Stimulated activated CD8-positive, alpha-beta memory T cell treated with anti-CD3 and anti-CD28 coated beads, Interleukin-7, amount 100 ng/mL, for 1 hour (primary cell): ENCODE measurements around the gene LPP.

Experiments used
- DNase-seq, 2 donors: peaks; one replicate each; pipeline ENCODE4 v3.0.0-alpha.2; 2020; ENCODE audit warnings: low read depth in 2 of 2

The LPP gene

DNA sequence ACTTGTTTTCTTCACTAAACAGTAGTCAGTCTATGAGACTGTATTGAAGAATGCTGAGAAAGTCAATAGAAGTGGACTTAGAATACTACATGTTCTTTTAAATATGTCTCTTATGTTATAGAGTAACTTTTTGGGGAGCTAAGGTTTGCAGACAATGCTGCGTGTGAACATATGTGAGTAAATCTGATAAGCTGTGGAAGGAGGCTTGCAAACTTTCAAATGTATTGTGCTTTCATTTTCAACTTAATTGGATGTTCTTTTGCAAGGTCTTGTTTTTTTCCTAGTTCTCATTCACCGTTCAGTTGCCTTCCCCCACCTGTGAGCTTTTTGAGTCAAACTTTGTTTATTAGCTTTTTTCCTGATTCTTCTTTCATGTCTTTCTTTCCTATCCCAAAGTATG lies 176.2 kb downstream of the LPP start:
- DNase-seq = no peak

DNA sequence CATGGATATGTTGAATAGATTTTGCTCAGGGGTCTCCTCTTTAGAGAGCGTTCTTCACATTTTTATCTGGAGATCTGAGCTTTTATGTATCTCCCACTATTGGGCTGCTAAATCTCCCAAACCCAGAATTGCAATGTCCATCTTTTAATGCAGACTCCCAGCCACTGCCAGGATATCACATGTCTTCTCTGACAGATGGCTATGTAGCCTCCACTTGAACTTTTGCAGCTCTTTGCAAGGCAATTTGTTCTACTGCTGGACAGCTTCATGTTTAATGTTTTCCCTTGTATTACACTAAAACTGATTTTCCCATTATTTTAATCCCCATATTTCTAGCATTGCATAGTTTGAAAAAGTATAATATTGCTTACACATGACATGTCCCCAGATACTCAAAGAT lies 177.2 kb downstream of the LPP start:
- DNase-seq = no peak

DNA sequence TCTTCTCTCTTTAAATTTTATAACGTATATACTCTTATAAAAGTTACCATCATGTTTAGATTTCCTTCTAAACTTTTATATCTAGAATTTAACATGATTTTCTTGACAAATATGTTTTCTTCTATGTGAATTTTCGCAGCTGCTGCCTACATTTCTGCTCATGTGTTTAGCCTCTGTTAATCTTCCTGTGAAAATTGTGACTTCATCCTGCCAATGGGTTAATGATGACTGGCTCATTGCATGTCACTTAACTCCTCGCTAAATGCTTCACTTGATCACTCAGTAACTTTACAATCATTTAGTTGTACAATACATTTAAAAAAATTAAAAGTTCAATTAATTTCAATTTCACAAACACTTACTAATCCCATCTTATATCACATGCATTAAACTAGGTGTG lies 178.1 kb downstream of the LPP start:
- DNase-seq = no peak

DNA sequence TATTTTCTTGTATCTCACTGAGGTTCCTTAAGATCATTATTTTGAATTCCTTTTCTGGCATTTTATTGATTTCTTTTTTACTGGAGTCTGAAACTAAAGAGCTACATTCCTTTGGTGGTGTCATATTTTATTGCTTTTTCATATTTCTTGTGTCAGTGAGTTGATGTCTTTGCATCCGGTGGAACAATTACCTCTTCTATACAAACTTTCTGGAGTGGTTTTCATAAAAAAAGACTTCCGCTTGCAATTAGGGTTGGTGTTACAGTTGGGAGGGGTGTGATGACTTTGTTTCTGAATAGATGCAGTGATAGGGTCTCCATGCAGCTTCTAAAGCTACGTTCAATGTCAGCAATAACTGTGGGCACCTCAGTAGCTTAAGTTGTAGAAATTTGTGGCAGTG lies 181.7 kb downstream of the LPP start:
- no peak for DNase-seq

DNA sequence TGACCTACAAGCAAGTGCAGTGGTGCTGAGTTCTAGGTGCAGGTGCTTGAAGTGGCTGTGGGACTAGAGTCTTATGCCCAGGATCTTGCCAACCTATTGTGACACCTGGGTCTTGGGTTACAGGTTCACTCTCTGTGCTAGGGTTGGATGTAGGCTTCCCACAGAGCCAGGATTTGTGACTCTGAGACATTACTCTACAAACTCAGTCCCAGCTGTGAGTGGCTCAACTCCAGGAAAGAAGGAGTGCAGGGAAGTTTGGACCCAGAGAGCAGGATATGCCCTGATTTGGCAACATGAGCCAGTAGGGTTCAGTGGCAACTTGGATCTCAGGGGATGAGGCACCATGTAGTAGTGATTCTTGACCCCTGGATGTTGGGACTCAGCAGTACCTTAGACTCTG lies 182.2 kb downstream of the LPP start:
- DNase-seq = no peak

DNA sequence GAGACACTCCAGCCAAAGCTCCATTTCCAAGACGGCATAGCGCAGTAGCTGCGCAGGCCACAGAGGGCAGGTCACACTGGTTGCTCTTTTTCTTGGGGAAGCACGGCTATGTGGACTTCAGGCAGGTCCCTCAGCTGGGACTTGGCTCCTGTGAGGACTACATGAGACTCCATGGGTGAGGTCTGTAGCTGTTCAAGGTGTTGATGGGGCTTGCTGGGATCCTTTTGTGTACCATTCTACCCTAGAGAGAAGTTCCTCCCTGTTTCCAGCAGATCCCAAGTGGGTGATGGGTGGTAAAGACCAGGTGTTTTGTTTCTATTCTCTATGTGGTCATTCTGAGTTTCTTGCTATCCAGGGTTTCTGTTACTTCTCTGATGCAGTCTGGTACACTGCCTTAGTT lies 183.3 kb downstream of the LPP start:
- no peak for DNase-seq

DNA sequence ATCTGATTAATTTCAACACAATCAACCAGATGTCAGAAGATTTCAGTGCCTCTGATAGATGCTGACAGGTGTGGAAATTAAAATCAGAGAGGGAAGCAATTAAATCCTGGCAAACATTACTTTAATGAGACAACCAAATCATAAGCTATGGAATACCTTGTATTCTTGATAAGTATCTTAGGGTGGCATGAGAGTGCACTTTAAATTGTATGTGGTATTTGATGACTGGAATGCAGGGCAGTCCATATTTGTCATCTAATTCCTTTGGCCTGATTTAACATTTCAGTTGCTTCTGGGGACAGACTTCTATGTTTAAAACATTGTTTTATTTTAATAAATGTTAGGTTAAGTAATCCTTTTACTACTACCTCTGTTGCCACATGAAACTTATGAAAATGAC lies 184.1 kb downstream of the LPP start:
- no peak for DNase-seq

DNA sequence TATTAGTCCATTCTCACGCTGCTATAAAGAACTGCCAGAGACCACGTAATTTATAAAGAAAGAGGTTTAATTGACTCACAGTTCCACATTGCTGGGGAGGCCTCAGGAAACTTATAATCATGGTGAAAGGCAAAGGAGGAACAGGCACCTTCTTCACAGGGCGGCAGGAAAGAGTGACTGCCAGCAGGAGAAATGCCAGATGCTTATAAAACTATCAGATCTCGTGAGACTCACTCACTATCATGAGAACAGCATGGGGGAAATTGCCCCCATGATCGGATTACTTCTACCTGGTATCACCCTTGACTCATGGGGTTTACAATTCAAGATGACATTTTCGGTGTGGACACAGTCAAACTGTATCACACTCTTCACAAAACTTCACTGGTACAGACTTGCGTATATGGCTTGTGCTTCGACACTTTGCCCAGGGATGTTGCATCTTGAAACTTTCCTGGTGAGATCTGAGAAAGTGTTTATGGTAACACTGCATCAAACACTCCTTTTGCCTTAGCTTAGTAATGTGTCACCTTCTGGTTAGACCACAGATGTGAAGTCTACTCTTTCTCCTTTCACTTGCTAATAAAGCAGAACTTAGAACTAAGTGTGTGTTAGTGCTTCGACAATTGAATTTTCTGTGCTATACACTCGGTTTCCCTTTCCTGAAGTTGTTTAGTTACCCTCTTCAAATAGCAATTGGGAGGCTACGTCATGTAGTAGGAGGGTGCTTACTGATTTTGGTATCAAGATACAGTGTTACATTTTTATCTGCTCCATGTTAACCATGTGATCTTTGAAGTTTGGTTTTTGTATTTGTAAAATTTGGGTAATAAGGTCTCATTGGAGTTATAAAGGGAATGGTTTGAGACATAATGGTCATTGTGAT lies 185.7 kb downstream of the LPP start:
- no peak for DNase-seq

DNA sequence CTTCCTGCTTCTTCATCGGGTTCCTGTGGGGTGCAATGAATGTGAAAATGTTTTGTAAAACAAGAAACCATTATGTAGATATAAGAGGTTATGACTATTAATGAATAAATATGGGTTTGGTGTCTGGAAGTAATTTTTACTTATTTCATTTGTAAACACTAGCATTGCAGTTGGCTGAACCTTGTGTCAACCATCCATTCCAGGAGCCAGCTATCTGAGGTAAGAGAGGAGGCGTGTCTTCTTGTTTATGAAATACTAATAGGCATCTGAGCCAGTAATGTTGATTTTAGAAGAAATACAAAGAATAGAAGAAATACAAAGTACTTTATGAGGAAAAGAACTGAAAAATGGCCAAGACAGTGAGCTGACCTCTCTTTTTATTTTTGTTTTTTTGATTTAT lies 187.5 kb downstream of the LPP start:
- no peak for DNase-seq

DNA sequence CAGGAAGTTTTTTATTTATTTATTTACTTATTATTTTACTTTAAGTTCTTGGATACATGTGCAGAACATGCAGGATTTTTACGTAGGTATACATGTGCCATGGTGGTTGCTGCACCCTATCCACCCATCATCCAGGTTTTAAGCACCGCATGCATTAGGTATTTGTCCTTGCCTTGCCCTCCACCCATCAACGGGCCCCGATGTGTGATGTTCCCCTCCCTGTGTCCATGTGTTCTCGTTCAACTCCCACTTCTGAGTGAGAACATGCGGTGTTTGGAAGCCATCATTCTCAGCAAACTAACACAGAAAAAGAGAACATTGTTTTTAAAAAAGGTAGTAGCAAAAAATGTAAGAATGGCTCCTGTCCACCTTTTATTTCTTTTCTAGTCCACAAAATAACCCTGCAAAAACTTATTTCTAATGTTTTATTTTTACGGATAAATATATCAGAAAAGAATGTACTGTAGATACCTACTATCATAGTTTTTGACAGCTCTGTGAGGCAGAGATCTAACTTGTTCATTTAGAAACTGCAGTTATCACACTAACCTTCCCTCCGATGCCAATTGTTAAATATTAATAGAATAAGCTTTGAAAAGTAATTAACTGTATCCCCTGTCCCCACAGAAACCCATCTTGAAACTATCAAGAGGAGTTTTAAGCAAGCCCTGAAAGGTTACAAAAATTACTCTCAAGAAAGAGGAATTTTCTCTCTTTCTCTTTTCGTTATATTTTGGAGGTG lies 189.2 kb downstream of the LPP start:
- DNase-seq = no peak

DNA sequence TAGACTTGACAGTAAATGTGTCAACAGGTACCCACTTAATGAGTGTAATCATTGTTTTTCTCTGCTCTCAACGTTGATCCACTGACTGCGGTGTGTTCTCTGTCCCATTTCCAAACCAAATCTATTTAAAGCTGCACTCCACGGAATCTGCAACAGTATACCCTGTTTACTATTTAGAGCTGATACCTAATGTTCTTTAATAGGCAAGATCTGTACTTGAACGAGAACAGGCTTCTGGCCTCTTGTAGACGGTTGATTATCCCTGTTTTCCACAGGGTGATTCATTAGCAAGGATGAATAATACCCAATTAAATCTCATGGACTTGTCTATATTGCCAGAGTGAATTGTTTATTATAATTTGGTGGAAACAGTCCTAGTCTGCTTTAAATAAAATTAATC lies 189.9 kb downstream of the LPP start:
- DNase-seq = no peak

DNA sequence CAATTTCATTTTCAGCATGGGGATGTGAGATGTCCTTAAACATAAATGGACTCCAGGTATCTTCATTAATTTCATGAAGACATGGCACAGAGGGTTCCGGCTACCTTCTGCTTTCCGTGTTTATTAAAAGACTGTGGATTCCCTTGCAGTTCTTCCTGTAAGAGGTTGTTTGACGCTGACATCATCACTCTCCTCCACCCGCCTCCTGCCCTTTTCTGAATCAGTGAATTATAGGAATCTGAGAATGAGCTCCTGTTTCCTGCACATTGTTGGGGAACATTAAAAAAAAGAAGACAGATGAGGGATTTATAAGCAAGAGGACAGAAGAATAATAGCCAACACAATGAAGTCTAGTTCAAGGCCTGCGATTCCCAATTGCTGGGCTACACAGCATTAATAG lies 191.3 kb downstream of the LPP start:
- no peak for DNase-seq

DNA sequence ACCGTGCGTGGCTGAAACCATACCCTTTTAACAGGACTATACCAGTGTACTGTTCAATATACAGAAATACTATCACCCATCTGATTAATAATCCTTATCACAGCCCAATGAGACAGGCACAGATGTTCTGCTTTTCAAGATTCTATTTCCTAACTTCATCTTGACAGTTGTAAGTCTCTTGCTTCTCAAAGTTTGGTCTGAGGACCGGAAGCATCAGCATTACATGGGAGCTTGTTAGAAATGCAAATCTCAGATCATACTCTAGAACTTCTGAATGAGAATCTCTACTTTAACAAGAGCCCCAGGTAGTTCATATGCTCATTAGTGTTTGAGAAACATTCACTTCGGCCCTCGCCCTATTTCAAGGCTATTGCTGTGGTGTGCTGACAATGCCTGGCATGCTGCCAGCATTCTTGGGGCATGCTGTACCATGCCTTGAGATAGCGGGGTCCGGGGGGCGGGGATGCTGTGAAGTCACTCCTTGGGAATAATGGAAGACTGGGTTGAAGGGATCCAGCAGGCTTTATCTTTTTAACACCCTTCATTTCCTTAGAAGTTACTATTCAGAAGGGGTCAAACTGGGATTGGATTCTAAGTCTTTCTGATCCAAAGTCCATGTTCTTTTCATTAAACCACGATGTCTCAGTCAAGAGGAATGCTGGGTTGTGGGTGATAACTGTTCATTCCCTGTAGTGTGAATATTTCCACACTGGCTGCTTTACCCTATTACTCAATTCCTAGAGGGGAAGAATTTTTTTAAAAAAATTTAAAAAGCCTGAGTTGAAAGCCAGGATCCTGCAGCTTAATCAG lies 194.7 kb downstream of the LPP start:
- DNase-seq = no peak

DNA sequence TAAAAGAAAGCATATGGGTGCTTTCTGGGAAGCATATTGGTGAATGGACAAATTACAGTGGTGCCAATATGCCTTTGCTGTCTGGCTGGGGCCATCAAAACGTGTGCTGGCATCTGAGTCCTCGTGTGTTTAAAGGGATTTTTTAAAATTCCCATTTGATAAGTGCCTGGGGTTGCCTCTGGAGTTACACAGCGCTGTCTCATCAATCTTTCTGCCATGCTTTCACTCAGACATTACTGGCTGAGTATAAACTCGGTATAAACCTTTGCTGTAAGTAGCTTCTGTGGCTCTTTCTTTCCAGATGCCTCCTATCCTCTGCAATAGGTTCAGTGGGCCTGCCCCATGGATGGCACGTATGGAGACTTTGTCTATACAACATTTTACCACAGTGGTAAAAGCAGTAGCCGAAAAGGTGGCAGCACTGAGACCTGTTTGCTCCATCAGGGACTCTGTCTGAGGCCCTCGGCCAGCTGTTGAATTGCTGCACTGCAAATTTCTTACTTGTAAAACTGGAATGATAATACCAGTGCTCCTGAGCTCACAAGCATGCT lies 195.5 kb downstream of the LPP start:
- DNase-seq = no peak

DNA sequence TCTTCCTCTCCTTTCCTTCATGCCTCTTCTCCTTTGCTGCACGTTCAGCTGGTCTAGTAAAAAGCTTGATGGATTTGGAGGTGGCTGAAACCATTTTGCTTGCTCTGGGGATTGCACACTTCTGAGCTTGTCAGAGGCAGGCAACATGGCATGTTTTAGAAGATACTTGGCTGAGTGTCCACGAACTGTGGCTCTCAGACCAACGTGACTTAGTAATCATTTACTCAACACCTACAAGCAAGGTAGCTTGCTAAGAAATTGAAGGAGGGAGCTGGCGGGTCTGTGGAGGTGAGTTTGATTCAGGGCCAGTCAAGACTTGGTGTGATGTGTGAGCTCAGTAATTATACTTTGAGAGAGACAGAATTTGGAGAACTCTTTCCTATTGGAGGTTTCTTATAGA lies 196.0 kb downstream of the LPP start:
- DNase-seq = no peak

DNA sequence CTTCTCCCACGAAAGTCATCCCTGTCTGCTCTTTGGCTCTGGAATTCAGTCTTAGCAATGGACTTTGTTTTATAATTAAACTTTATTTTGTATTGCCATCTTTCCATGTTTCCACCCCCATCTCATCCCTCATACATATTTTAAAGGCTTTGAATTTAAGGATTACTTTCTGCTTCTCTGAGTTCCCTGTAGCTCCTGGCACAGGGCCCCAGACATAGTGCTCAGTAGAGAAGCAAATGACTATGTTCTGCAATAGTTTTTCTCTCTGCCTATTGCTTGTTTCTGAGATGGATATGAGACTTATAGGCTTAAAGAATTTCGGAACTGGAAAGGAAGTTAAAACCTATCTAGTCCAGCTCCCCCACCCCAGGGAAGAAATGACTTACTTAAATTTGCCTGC lies 197.0 kb downstream of the LPP start:
- DNase-seq = no peak

DNA sequence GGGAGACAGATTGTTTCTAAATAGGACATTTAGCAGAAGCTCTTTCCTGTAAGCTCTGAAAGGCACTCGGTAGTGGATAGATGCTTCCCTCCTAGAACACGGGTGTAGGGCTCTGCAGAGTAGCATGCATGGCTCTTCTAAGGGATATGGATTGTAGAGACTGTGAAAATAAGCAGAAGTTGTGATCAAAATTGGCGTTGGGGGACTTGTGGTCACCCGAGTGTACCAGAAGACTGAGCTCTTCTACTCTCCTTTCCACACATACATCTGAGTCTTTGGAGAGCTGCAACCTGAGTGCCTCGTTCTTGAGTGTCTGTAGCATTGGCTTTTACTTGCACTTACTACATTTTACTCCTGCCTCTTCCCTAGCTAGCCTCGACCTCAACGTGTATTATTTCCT lies 197.7 kb downstream of the LPP start:
- DNase-seq = no peak

DNA sequence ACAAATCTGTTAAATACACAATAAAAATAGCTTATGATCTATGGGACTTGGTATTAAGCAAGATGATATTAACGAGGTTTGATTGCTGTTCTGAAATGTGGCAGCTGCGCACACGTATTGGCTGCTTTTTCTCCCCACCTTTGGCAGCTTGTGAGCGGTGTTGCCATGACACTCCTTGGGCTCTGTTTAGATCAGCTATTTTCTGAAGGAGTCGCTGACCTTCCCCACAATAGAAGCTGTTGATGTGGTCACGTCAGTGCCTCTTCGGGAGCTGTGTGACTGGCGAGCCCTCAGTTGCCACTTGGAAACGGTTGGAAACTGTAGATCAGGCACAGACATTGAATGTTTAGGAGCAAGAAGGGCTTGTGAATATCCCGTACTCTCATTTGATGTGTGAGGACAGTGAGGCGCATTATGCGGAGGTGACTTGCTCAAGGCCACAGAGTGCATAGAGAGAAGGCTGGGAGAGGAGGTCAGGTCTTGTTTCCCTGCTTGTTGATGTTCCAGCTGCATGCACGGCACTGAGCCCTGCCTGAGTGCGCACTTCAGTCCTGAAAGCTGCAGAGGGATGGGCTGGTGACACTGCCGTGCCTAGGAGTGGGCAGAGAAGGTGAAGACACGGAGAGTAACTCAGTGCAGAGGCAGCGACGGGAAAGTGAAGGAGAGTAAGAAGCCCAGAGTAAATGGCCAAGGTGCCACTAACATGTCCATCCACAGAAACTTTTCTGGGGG lies 198.4 kb downstream of the LPP start:
- no peak for DNase-seq

DNA sequence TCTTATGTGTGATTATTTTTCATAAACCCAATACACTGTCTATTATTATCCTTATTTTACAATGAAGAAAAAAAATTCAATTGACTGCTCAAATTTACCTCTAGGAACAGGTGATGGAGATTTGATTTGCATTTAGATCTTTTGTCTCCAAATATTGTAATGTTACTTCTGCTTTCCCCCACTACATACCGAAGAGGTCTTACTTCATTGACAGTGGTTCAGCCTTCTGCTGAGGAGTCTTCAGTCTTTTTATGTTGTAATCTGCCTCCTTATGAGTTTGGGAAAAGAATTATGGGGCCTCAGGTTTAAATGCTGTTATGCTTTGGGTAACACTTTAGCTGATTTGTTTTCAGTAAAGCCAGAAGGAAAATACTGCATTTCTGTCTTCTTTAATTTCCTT lies 199.5 kb downstream of the LPP start:
- no peak for DNase-seq

DNA sequence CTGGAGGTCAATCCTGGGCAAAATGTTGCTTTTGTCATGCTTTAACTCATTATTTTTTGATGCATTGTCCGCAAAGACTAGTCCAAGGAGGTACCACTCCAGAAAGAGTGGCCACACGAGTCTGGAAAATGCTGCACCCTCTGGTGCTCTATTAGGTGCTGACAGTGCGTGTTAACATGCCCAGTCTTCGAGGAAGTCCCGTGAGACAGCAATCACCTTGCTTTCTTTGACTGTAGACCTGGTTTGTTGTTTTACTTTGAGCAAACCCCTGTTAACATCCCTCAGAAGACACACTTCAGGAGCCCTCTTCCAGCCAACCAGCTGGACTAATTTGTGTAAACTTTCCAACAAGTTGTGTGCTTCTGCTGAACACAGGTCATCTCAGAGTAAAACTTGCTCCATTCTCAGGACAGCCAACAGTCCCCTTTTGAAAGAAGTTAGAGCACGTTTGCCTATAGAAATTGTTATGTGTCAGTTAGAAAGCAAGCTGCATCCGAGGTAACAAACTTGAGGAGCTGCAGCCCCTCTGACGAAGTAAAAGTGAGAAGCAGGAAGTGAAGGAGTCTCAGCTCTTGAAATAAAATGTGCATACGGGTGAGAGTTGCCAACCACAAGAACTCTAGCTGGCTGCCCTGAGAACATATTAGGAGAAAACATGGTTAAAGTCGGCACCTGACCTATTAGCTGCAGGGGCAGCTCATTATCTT lies 205.0 kb downstream of the LPP start:
- no peak for DNase-seq

DNA sequence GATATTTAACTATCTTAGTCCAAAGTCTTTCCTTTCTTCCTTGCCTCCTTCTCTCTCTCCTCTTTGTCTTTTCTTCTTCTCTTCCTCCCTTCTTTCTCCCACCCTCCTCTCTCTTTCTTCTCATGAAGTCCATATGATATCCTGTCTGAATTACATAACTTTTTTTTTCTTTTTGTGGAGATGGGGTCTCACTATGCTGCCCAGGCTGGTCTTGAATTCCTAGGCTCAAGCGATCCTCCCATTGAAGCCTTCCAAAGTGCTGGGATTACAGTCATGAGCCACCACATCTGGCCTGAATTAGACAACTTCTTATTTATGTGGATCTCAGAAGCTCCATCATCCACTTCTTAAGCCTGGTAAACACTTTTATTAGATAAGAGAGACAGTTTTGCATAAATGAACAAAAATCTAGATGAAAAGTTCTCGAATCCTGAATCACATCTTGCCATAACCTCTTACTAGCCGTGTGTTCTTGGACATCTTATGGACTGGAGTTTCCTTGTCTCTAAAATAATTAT lies 206.5 kb downstream of the LPP start:
- no peak for DNase-seq
